HCT116 (cell line): ENCODE results near the gene CACNA1C. TPM values are rescaled to one million over a fixed set of nuclear protein-coding genes. Genes with fewer than 3 reads are reported as not detected.

ENCODE experiments used
- ATAC-seq: fragments of 200-7000 bp; cut with Tn5 transposase; 2 replicates; pipeline ENCODE4 v1.9.1; 2020; ENCODE audit warnings: mild to moderate bottlenecking, moderate library complexity
- BruUV-seq: library from RNA; stranded (reverse); fragments of 400-500 nt; replicated peaks from 2 replicates; lab custom pipeline; 2021; lab: Mats Ljungman, UMichigan
- CTCF ChIA-PET: fragments of 300-600 bp; sonication (Branson Sonifier 250); formaldehyde crosslinking; loops from one replicate; lab custom pipeline; 2021; ENCODE audit warnings: antibody characterized with exemption; lab: Charles Lee
- POLR2A ChIA-PET: fragments of 300-600, 350-600 bp; sonication (Branson Sonifier 250); formaldehyde crosslinking; loops from one replicate; lab custom pipeline; 2021; ENCODE audit warnings: antibody characterized with exemption; lab: Charles Lee
- RAD21 ChIA-PET, 2 experiments: fragments of 300-600 bp; sonication (Branson Sonifier 250); formaldehyde crosslinking; loops; one replicate each; lab custom pipeline; 2023; ENCODE audit warnings: low total read pairs in 2 of 2; ENCODE audit not compliant: uncharacterized antibody in 2 of 2, unreplicated experiment in 2 of 2, low non-redundant PET in 1 of 2; lab: Charles Lee
- DNase-seq: peaks from one replicate; pipeline ENCODE4 v3.0.0-alpha.2; 2010; ENCODE audit warnings: low read depth, low spot score
- H2AFZ ChIP-seq: fragments of 200-600 bp; shearing (Covaris generic), sonication (generic); 2 replicates; pipeline ENCODE4 v1.6.1; 2017; ENCODE audit warnings: low read depth, mixed run types, mixed read lengths, antibody characterized with exemption, low read length; ENCODE audit not compliant: poor library complexity, severe bottlenecking
- H3K27ac ChIP-seq: 2 replicates; pipeline ENCODE4 v1.5.1; 2012; ENCODE audit warnings: low read depth, low read length
- H3K27me3 ChIP-seq: fragments of 200-600 bp; sonication (generic); 2 replicates; pipeline ENCODE4 v1.6.1; 2016; ENCODE audit warnings: mixed run types, low read length, mixed read lengths; ENCODE audit not compliant: insufficient read depth
- H3K36me3 ChIP-seq, 2 experiments: fragments of 200-500 bp in 1 of 2; fragments of 200-600 bp in 1 of 2; sonication (Bioruptor generic) in 1 of 2; sonication (generic) in 1 of 2; 2 replicates each; pipeline versions ENCODE4 v1.5.1 to v1.6.1; 2014 to 2016; ENCODE audit warnings: low read length in 2 of 2, inconsistent platforms in 1 of 2, mixed read lengths in 1 of 2, mixed run types in 1 of 2; ENCODE audit not compliant: insufficient read depth in 2 of 2, control insufficient read depth in 1 of 2
- H3K4me1 ChIP-seq, 2 experiments: fragments of 200-600 bp in 1 of 2; sonication (generic) in 1 of 2; 2 replicates each; pipeline versions ENCODE4 v1.5.1 to v1.6.1; 2012 to 2017; ENCODE audit warnings: low read length in 2 of 2, inconsistent platforms in 1 of 2, mild to moderate bottlenecking in 1 of 2, mixed read lengths in 1 of 2, mixed run types in 1 of 2, moderate library complexity in 1 of 2; ENCODE audit not compliant: insufficient read depth in 2 of 2, control insufficient read depth in 1 of 2
- H3K4me2 ChIP-seq: fragments of 200-600 bp; sonication (generic); 2 replicates; pipeline ENCODE4 v1.6.1; 2017; ENCODE audit warnings: mixed run types, low read length, mixed read lengths
- H3K4me3 ChIP-seq, 2 experiments: fragments of 200-600 bp in 1 of 2; sonication (generic) in 1 of 2; replicated peaks in 1 of 2; 2 replicates each; pipeline ENCODE4 v1.5.1; 2011 to 2016; ENCODE audit warnings: low read length in 2 of 2, control low read depth in 1 of 2, low read depth in 1 of 2, mild to moderate bottlenecking in 1 of 2, mixed read lengths in 1 of 2, mixed run types in 1 of 2
- H3K79me2 ChIP-seq: fragments of 200-600 bp; sonication (generic); 2 replicates; pipeline ENCODE4 v1.6.1; 2017; ENCODE audit warnings: mild to moderate bottlenecking, mixed run types, low read length, moderate library complexity, mixed read lengths; ENCODE audit not compliant: insufficient read depth
- H3K9ac ChIP-seq: fragments of 200-600 bp; sonication (generic); 2 replicates; pipeline ENCODE4 v1.6.1; 2016; ENCODE audit warnings: low read length, mixed read lengths
- H3K9me2 ChIP-seq: fragments of 200-600 bp; sonication (generic), shearing (Covaris generic); 2 replicates; pipeline ENCODE4 v1.6.1; 2017; ENCODE audit warnings: mixed run types, mild to moderate bottlenecking, moderate library complexity; ENCODE audit not compliant: insufficient read depth
- H3K9me3 ChIP-seq, 2 experiments: fragments of 200-500 bp in 1 of 2; fragments of 200-600 bp in 1 of 2; sonication (Bioruptor generic) in 1 of 2; sonication (generic) in 1 of 2; 2 replicates each; pipeline ENCODE4 v1.6.1; 2014 to 2017; ENCODE audit warnings: low read length in 2 of 2, mixed read lengths in 2 of 2, inconsistent platforms in 1 of 2, low read depth in 1 of 2, mild to moderate bottlenecking in 1 of 2, mixed run types in 1 of 2, moderate library complexity in 1 of 2; ENCODE audit not compliant: control insufficient read depth in 1 of 2, insufficient read depth in 1 of 2
- H4K20me1 ChIP-seq: fragments of 200-600 bp; sonication (generic), shearing (Covaris generic); 2 replicates; pipeline ENCODE4 v1.6.1; 2017; ENCODE audit warnings: mixed run types, mild to moderate bottlenecking, moderate library complexity; ENCODE audit not compliant: insufficient read depth
- CEBPB ChIP-seq: IDR thresholded peaks from 2 replicates; pipeline ENCODE4 v1.6.1; 2012; ENCODE audit warnings: low read depth
- EGR1 ChIP-seq: IDR thresholded peaks from 2 replicates; pipeline ENCODE4 v1.6.1; 2012; ENCODE audit warnings: low read depth
- EZH2phosphoT487 ChIP-seq: fragments of 200-600 bp; IDR thresholded peaks from 2 replicates; pipeline ENCODE4 v1.6.1; 2018; ENCODE audit warnings: antibody characterized with exemption, borderline replicate concordance
- FOSL1 ChIP-seq: IDR thresholded peaks from 2 replicates; pipeline ENCODE4 v1.6.1; 2012; ENCODE audit warnings: low read depth
- POLR2AphosphoS5 ChIP-seq: IDR thresholded peaks from 2 replicates; pipeline ENCODE4 v1.6.1; 2011; ENCODE audit warnings: mild to moderate bottlenecking, low read depth, low read length, moderate library complexity
- SIN3A ChIP-seq: IDR thresholded peaks from 2 replicates; pipeline ENCODE4 v1.6.1; 2012; ENCODE audit warnings: low read depth
- SP1 ChIP-seq: IDR thresholded peaks from 2 replicates; pipeline ENCODE4 v1.6.1; 2012; ENCODE audit warnings: low read depth
- SRF ChIP-seq: IDR thresholded peaks from 2 replicates; pipeline ENCODE4 v1.6.1; 2012; ENCODE audit warnings: low read depth
- TCF7L2 ChIP-seq: IDR thresholded peaks from 2 replicates; pipeline ENCODE4 v1.7.0; 2011; ENCODE audit warnings: borderline replicate concordance, inconsistent platforms; ENCODE audit not compliant: insufficient read depth, insufficient read length; ENCODE audit errors: extremely low read depth
- YY1 ChIP-seq: IDR thresholded peaks from 2 replicates; pipeline ENCODE4 v1.6.1; 2011; ENCODE audit warnings: low read length, low read depth, moderate library complexity, mild to moderate bottlenecking; ENCODE audit not compliant: insufficient replicate concordance; ENCODE audit errors: extremely low read depth
- intact Hi-C: fragments of 100-400 bp; cut with micrococcal nuclease; formaldehyde crosslinking; loops from 2 replicates; pipeline ENCODE4 v1.10.0; 2022
- total RNA-seq: library from RNA; stranded (reverse); gene quantifications from one replicate; pipeline ENCODE4 v1.2.1, GENCODE V29; 2021; ENCODE audit not compliant: unreplicated experiment
- TF ChIP-seq, protein P1 (sequence below): IDR thresholded peaks from 2 replicates; pipeline ENCODE4 v1.6.1; 2012
- TF ChIP-seq, protein P2 (sequence below): IDR thresholded peaks from 2 replicates; pipeline ENCODE4 v1.6.1; 2011; ENCODE audit warnings: mild to moderate bottlenecking, low read length, moderate library complexity; ENCODE audit not compliant: insufficient replicate concordance; ENCODE audit errors: extremely low read depth
- TF ChIP-seq, protein P3 (sequence below): IDR thresholded peaks from 2 replicates; pipeline ENCODE4 v1.6.1; 2012; ENCODE audit warnings: low read depth

Gene CACNA1C
- total RNA-seq, 1 experiment from 2014 or later, result 0.05 TPM

DNA sequence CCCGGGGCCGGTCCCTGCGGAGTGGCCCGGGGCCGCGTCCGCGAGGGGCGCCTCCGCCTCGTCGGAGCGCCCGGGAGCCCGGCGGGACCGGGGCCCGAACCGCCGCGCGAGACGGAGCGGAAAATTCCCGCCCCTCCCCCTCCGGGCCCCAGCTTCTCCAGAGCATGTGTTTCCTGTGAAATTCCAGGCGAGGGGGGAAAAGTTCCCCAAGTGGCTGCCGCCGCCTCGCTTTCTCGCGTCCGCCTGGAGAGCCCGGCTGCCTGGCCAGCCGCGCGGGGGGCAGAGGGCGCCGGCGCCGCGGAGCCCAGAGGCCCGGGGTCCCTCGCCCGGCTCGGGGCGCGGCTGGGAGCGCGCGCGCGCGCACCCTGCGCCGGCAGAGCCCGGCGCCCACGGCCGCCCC lies 904 bp downstream of the CACNA1C start:
- Histone ChIP-seq H3K4me2 (no peak overlapping the region), H3K4me1 (no peaks in the 10 kb centered on the region), H3K9ac (no peak overlapping the region), H3K9me2 (no peaks in the 10 kb centered on the region), H3K79me2 (no peaks in the 10 kb centered on the region), H3K36me3 (no peaks in the 10 kb centered on the region), H3K27me3 (peaks cover 25% of the 10 kb centered on the region), H3K27ac (no peak overlapping the region), H2AFZ (no peak overlapping the region), H3K4me3 (no peak overlapping the region), H4K20me1 (no peaks in the 10 kb centered on the region), H3K9me3 (no peaks in the 10 kb centered on the region)
- intact Hi-C loops, result no loop called here
- TF ChIP-seq, protein P1, sequence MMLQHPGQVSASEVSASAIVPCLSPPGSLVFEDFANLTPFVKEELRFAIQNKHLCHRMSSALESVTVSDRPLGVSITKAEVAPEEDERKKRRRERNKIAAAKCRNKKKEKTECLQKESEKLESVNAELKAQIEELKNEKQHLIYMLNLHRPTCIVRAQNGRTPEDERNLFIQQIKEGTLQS, result no peak
- no peak for TF ChIP-seq POLR2AphosphoS5
- TF ChIP-seq EGR1, result no peak
- TF ChIP-seq FOSL1, result no peak
- no peak for TF ChIP-seq SIN3A
- no peak for TF ChIP-seq CEBPB
- no peak for TF ChIP-seq TCF7L2
- TF ChIP-seq, protein P2, sequence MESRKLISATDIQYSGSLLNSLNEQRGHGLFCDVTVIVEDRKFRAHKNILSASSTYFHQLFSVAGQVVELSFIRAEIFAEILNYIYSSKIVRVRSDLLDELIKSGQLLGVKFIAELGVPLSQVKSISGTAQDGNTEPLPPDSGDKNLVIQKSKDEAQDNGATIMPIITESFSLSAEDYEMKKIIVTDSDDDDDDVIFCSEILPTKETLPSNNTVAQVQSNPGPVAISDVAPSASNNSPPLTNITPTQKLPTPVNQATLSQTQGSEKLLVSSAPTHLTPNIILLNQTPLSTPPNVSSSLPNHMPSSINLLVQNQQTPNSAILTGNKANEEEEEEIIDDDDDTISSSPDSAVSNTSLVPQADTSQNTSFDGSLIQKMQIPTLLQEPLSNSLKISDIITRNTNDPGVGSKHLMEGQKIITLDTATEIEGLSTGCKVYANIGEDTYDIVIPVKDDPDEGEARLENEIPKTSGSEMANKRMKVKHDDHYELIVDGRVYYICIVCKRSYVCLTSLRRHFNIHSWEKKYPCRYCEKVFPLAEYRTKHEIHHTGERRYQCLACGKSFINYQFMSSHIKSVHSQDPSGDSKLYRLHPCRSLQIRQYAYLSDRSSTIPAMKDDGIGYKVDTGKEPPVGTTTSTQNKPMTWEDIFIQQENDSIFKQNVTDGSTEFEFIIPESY, result no peak
- no peak for TF ChIP-seq SRF
- TF ChIP-seq, protein P3, sequence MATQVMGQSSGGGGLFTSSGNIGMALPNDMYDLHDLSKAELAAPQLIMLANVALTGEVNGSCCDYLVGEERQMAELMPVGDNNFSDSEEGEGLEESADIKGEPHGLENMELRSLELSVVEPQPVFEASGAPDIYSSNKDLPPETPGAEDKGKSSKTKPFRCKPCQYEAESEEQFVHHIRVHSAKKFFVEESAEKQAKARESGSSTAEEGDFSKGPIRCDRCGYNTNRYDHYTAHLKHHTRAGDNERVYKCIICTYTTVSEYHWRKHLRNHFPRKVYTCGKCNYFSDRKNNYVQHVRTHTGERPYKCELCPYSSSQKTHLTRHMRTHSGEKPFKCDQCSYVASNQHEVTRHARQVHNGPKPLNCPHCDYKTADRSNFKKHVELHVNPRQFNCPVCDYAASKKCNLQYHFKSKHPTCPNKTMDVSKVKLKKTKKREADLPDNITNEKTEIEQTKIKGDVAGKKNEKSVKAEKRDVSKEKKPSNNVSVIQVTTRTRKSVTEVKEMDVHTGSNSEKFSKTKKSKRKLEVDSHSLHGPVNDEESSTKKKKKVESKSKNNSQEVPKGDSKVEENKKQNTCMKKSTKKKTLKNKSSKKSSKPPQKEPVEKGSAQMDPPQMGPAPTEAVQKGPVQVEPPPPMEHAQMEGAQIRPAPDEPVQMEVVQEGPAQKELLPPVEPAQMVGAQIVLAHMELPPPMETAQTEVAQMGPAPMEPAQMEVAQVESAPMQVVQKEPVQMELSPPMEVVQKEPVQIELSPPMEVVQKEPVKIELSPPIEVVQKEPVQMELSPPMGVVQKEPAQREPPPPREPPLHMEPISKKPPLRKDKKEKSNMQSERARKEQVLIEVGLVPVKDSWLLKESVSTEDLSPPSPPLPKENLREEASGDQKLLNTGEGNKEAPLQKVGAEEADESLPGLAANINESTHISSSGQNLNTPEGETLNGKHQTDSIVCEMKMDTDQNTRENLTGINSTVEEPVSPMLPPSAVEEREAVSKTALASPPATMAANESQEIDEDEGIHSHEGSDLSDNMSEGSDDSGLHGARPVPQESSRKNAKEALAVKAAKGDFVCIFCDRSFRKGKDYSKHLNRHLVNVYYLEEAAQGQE, result no peak
- no peak for TF ChIP-seq SP1
- TF ChIP-seq YY1, result no peak
- TF ChIP-seq EZH2phosphoT487, result no peak
- ChIA-PET POLR2A (no interaction called here), RAD21 (no interaction called here), CTCF (no interaction called here)
- DNase-seq (no peak), ATAC-seq (no peak)
- BruUV-seq, result no TSS peak
